WTC11 (cell line): Measurements from ENCODE around the gene IFNE. TPM values are rescaled to one million over a fixed set of nuclear protein-coding genes. Genes with fewer than 3 reads are reported as not detected.

Experiments used
- ATAC-seq: fragments of 200-7000 bp; cut with Tn5 transposase; 2 replicates; pipeline ENCODE4 v1.10.0; 2021; ENCODE audit warnings: mild to moderate bottlenecking, moderate library complexity
- CTCF ChIA-PET: fragments of 300-600 bp; sonication (Branson Sonifier 250); formaldehyde crosslinking; loops from one replicate; lab custom pipeline; 2021; ENCODE audit warnings: antibody characterized with exemption; lab: Charles Lee
- POLR2A ChIA-PET: fragments of 350-600 bp; sonication (Branson Sonifier 250); formaldehyde crosslinking; loops from one replicate; lab custom pipeline; 2021; ENCODE audit warnings: antibody characterized with exemption; lab: Charles Lee
- DNase-seq: peaks from one replicate; pipeline ENCODE4 v3.0.0; 2021; ENCODE audit warnings: low spot score
- H3K27ac Mint-ChIP-seq: 2 replicates; pipeline ENCODE4 v1.8.0; 2021; ENCODE audit warnings: mixed read lengths
- H3K27me3 Mint-ChIP-seq: 2 replicates; pipeline ENCODE4 v1.8.0; 2021; ENCODE audit warnings: low read depth, mild to moderate bottlenecking, moderate library complexity, mixed read lengths
- H3K36me3 Mint-ChIP-seq: 2 replicates; pipeline ENCODE4 v1.8.0; 2021; ENCODE audit warnings: mixed read lengths
- H3K4me1 Mint-ChIP-seq: 2 replicates; pipeline ENCODE4 v1.8.0; 2022; ENCODE audit warnings: mixed read lengths
- H3K4me3 Mint-ChIP-seq: 2 replicates; pipeline ENCODE4 v1.8.0; 2021; ENCODE audit warnings: mild to moderate bottlenecking, moderate library complexity, mixed read lengths
- H3K9me3 Mint-ChIP-seq: 2 replicates; pipeline ENCODE4 v1.8.0; 2021; ENCODE audit warnings: mixed read lengths
- E2F4 ChIP-seq: sonication (generic); formaldehyde crosslinking; IDR thresholded peaks from 2 replicates; pipeline ENCODE4 v1.8.1; 2022; ENCODE audit warnings: low read depth, mild to moderate bottlenecking, moderate library complexity, missing genetic modification reagents, borderline replicate concordance
- E2F5 ChIP-seq: sonication (generic); formaldehyde crosslinking; IDR thresholded peaks from 2 replicates; pipeline ENCODE4 v1.8.1; 2022; ENCODE audit warnings: mild to moderate bottlenecking, moderate library complexity, missing genetic modification reagents
- FOXJ3 ChIP-seq: sonication (generic); formaldehyde crosslinking; IDR thresholded peaks from 2 replicates; pipeline ENCODE4 v1.9.0; 2021; ENCODE audit warnings: missing genetic modification reagents, mild to moderate bottlenecking, borderline replicate concordance
- FOXK1 ChIP-seq: sonication (generic); formaldehyde crosslinking; IDR thresholded peaks from 2 replicates; pipeline ENCODE4 v1.8.0; 2022; ENCODE audit warnings: mild to moderate bottlenecking, moderate library complexity, missing genetic modification reagents
- HMGA2 ChIP-seq: fragments of 250-450 bp; sonication (Bioruptor Pico); IDR thresholded peaks from 2 replicates; pipeline ENCODE4 v1.4.0; 2021; ENCODE audit warnings: mild to moderate bottlenecking, moderate library complexity
- IRF2 ChIP-seq: sonication (generic); formaldehyde crosslinking; IDR thresholded peaks from 2 replicates; pipeline ENCODE4 v1.8.0; 2022; ENCODE audit warnings: low read depth, missing genetic modification reagents, borderline replicate concordance
- JAZF1 ChIP-seq: fragments of 250-450 bp; sonication (Bioruptor Pico); IDR thresholded peaks from 2 replicates; pipeline ENCODE4 v1.9.0; 2021; ENCODE audit warnings: moderate library complexity, mild to moderate bottlenecking, inconsistent platforms
- KAT7 ChIP-seq: sonication (generic); formaldehyde crosslinking; IDR thresholded peaks from 2 replicates; pipeline ENCODE4 v1.8.1; 2023; ENCODE audit warnings: missing genetic modification reagents, mild to moderate bottlenecking, borderline replicate concordance
- MYBL2 ChIP-seq: sonication (generic); formaldehyde crosslinking; IDR thresholded peaks from 2 replicates; pipeline ENCODE4 v1.8.1; 2023; ENCODE audit warnings: mild to moderate bottlenecking, moderate library complexity, missing genetic modification reagents
- NR2C2 ChIP-seq: sonication (generic); formaldehyde crosslinking; IDR thresholded peaks from 2 replicates; pipeline ENCODE4 v1.8.0; 2022; ENCODE audit warnings: mild to moderate bottlenecking, missing genetic modification reagents
- PRRX2 ChIP-seq: fragments of 250-450 bp; sonication (Bioruptor Pico); IDR thresholded peaks from 2 replicates; pipeline ENCODE4 v1.8.0; 2021; ENCODE audit warnings: mild to moderate bottlenecking
- RORB ChIP-seq: fragments of 250-450 bp; sonication (Bioruptor Pico); IDR thresholded peaks from 2 replicates; pipeline ENCODE4 v1.9.0; 2021; ENCODE audit warnings: mild to moderate bottlenecking
- SMAD3 ChIP-seq: sonication (generic); formaldehyde crosslinking; IDR thresholded peaks from 2 replicates; pipeline ENCODE4 v1.8.0; 2022; ENCODE audit warnings: missing genetic modification reagents, mild to moderate bottlenecking, borderline replicate concordance
- SOX15 ChIP-seq: fragments of 250-450 bp; sonication (Bioruptor Pico); IDR thresholded peaks from 2 replicates; pipeline ENCODE4 v1.9.0; 2021; ENCODE audit warnings: mild to moderate bottlenecking
- TEAD1 ChIP-seq: sonication (generic); formaldehyde crosslinking; IDR thresholded peaks from 2 replicates; pipeline ENCODE4 v1.8.0; 2022; ENCODE audit warnings: mild to moderate bottlenecking, missing genetic modification reagents
- TP53 ChIP-seq: sonication (generic); formaldehyde crosslinking; IDR thresholded peaks from 2 replicates; pipeline ENCODE4 v1.8.1; 2023; ENCODE audit warnings: mild to moderate bottlenecking, missing genetic modification reagents
- USF2 ChIP-seq: sonication (generic); formaldehyde crosslinking; IDR thresholded peaks from 2 replicates; pipeline ENCODE4 v1.8.1; 2023; ENCODE audit warnings: mild to moderate bottlenecking, missing genetic modification reagents, moderate library complexity
- ZBTB21 ChIP-seq: sonication (generic); formaldehyde crosslinking; IDR thresholded peaks from 2 replicates; pipeline ENCODE4 v1.8.1; 2023; ENCODE audit warnings: mild to moderate bottlenecking, missing genetic modification reagents, borderline replicate concordance
- ZNF219 ChIP-seq: sonication (generic); formaldehyde crosslinking; IDR thresholded peaks from 2 replicates; pipeline ENCODE4 v1.8.0; 2023; ENCODE audit warnings: missing genetic modification reagents, mild to moderate bottlenecking, borderline replicate concordance
- ZNF232 ChIP-seq: sonication (generic); formaldehyde crosslinking; IDR thresholded peaks from 2 replicates; pipeline ENCODE4 v1.8.0; 2022; ENCODE audit warnings: mild to moderate bottlenecking, missing genetic modification reagents
- ZNF317 ChIP-seq: sonication (generic); formaldehyde crosslinking; IDR thresholded peaks from 2 replicates; pipeline ENCODE4 v1.8.1; 2023; ENCODE audit warnings: low read depth, mild to moderate bottlenecking, moderate library complexity, missing genetic modification reagents, borderline replicate concordance
- ZNF425 ChIP-seq: fragments of 250-450 bp; sonication (Bioruptor Pico); conservative IDR thresholded peaks from 2 replicates; pipeline ENCODE4 v1.9.0; 2021; ENCODE audit warnings: mild to moderate bottlenecking
- ZNF671 ChIP-seq: fragments of 250-450 bp; sonication (Bioruptor Pico); IDR thresholded peaks from 2 replicates; pipeline ENCODE4 v1.8.0; 2021; ENCODE audit warnings: mild to moderate bottlenecking
- total RNA-seq: library from RNA; stranded (reverse); gene quantifications from 3 replicates; pipeline ENCODE4 v1.2.3, GENCODE V29; 2021
- TF ChIP-seq, protein P1 (sequence below): sonication (generic); formaldehyde crosslinking; IDR thresholded peaks from 2 replicates; pipeline ENCODE4 v1.8.0; 2022; ENCODE audit warnings: mild to moderate bottlenecking, missing genetic modification reagents

IFNE gene
- total RNA-seq, 1 experiment from 2014 or later: 0.11 TPM

GRCh38 chr9:21504113-21504512, 22.0 kb upstream of the IFNE start:
- Mint-ChIP-seq H3K4me1 (peaks cover 12% of the 10 kb centered on the region; the same call in 1 of the 2 replicates), H3K36me3 (no peaks in the 10 kb centered on the region), H3K9me3 (no peaks in the 10 kb centered on the region), H3K4me3 (no peak overlapping the region), H3K27ac (no peak overlapping the region), H3K27me3 (no peaks in the 10 kb centered on the region)
- TF ChIP-seq SMAD3 (CRISPR knock-in tag) (no peak), FOXK1 (no peak), IRF2 (CRISPR knock-in tag) (no peak), TP53 (CRISPR knock-in tag) (no peak), ZNF425 (CRISPR knock-in tag) (no peak), NR2C2 (CRISPR knock-in tag) (no peak), ZBTB21 (no peak), ZNF671 (CRISPR knock-in tag) (no peak), E2F4 (CRISPR knock-in tag) (no peak), RORB (no peak), FOXJ3 (no peak), MYBL2 (no peak)
- ATAC-seq: no peak
- ChIA-PET POLR2A (no interaction called here), CTCF (no interaction called here)
- no peak for DNase-seq

- Mint-ChIP-seq H3K9me3 (no peaks in the 10 kb centered on the region), H3K4me1 (peaks cover 12% of the 10 kb centered on the region; the same call in 1 of the 2 replicates), H3K36me3 (no peaks in the 10 kb centered on the region), H3K27ac (no peak overlapping the region), H3K27me3 (no peaks in the 10 kb centered on the region), H3K4me3 (no peak overlapping the region)
- DNase-seq (no peak), ATAC-seq (no peak)
- ChIA-PET POLR2A (no interaction called here), CTCF (no interaction called here)
- TF ChIP-seq SOX15 (CRISPR knock-in tag) (no peak), PRRX2 (CRISPR knock-in tag) (no peak), ZNF425 (CRISPR knock-in tag) (no peak), ZNF219 (CRISPR knock-in tag) (no peak), E2F5 (CRISPR knock-in tag) (no peak), TEAD1 (CRISPR knock-in tag) (no peak), USF2 (CRISPR knock-in tag) (no peak), FOXK1 (no peak), E2F4 (CRISPR knock-in tag) (no peak), ZNF317 (CRISPR knock-in tag) (no peak), HMGA2 (no peak), ZNF671 (CRISPR knock-in tag) (no peak), ZNF232 (CRISPR knock-in tag) (no peak), KAT7 (CRISPR knock-in tag) (no peak), JAZF1 (CRISPR knock-in tag) (no peak)
- TF ChIP-seq, protein P1, sequence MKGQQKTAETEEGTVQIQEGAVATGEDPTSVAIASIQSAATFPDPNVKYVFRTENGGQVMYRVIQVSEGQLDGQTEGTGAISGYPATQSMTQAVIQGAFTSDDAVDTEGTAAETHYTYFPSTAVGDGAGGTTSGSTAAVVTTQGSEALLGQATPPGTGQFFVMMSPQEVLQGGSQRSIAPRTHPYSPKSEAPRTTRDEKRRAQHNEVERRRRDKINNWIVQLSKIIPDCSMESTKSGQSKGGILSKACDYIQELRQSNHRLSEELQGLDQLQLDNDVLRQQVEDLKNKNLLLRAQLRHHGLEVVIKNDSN (CRISPR knock-in tag): no peak
Observed at GRCh38 chr9:21502586-21502985, 20.5 kb upstream of the IFNE start.
